SK-N-MC (cell line): ENCODE measurements around the gene ITGA2B.
"Not testable (repeated sequence)": the region's sequence is repeated elsewhere in the genome, so short reads cannot be mapped to it uniquely, and the experiment has no call there.

ENCODE experiments used
- EZH2 ChIP-seq: fragments of 200-600 bp; sonication (generic); IDR thresholded peaks from one replicate; pipeline ENCODE4 v1.6.1; 2017; ENCODE audit warnings: antibody characterized with exemption
- POLR2AphosphoS5 ChIP-seq: IDR thresholded peaks from 2 replicates; pipeline ENCODE4 v1.6.1; 2012; ENCODE audit warnings: mild to moderate bottlenecking, low read depth, low read length, borderline replicate concordance

- TF ChIP-seq EZH2, POLR2AphosphoS5: not testable (repeated sequence)
Observed at GRCh38 chr17:44347206-44348055, 42.0 kb downstream of the ITGA2B start.
